WTC11 (cell line): ENCODE measurements around the gene CYP27A1. TPM values are rescaled to one million over a fixed set of nuclear protein-coding genes. Genes with fewer than 3 reads are reported as not detected.

Experiments
- ATAC-seq: fragments of 200-7000 bp; cut with Tn5 transposase; 2 replicates; pipeline ENCODE4 v1.10.0; 2021; ENCODE audit warnings: mild to moderate bottlenecking, moderate library complexity
- CTCF ChIA-PET: fragments of 300-600 bp; sonication (Branson Sonifier 250); formaldehyde crosslinking; loops from one replicate; lab custom pipeline; 2021; ENCODE audit warnings: antibody characterized with exemption; lab: Charles Lee
- POLR2A ChIA-PET: fragments of 350-600 bp; sonication (Branson Sonifier 250); formaldehyde crosslinking; loops from one replicate; lab custom pipeline; 2021; ENCODE audit warnings: antibody characterized with exemption; lab: Charles Lee
- DNase-seq: peaks from one replicate; pipeline ENCODE4 v3.0.0; 2021; ENCODE audit warnings: low spot score
- H3K27ac Mint-ChIP-seq: 2 replicates; pipeline ENCODE4 v1.8.0; 2021; ENCODE audit warnings: mixed read lengths
- H3K27me3 Mint-ChIP-seq: 2 replicates; pipeline ENCODE4 v1.8.0; 2021; ENCODE audit warnings: low read depth, mild to moderate bottlenecking, moderate library complexity, mixed read lengths
- H3K36me3 Mint-ChIP-seq: 2 replicates; pipeline ENCODE4 v1.8.0; 2021; ENCODE audit warnings: mixed read lengths
- H3K4me1 Mint-ChIP-seq: 2 replicates; pipeline ENCODE4 v1.8.0; 2022; ENCODE audit warnings: mixed read lengths
- H3K4me3 Mint-ChIP-seq: 2 replicates; pipeline ENCODE4 v1.8.0; 2021; ENCODE audit warnings: mild to moderate bottlenecking, moderate library complexity, mixed read lengths
- H3K9me3 Mint-ChIP-seq: 2 replicates; pipeline ENCODE4 v1.8.0; 2021; ENCODE audit warnings: mixed read lengths
- AFF4 ChIP-seq: sonication (generic); formaldehyde crosslinking; IDR thresholded peaks from 2 replicates; pipeline ENCODE4 v1.8.1; 2023; ENCODE audit warnings: mild to moderate bottlenecking, missing genetic modification reagents, borderline replicate concordance
- E2F1 ChIP-seq: sonication (generic); formaldehyde crosslinking; IDR thresholded peaks from 2 replicates; pipeline ENCODE4 v1.8.0; 2022; ENCODE audit warnings: mild to moderate bottlenecking, missing genetic modification reagents
- E2F4 ChIP-seq: sonication (generic); formaldehyde crosslinking; IDR thresholded peaks from 2 replicates; pipeline ENCODE4 v1.8.1; 2022; ENCODE audit warnings: low read depth, mild to moderate bottlenecking, moderate library complexity, missing genetic modification reagents, borderline replicate concordance
- HMGA2 ChIP-seq: fragments of 250-450 bp; sonication (Bioruptor Pico); IDR thresholded peaks from 2 replicates; pipeline ENCODE4 v1.4.0; 2021; ENCODE audit warnings: mild to moderate bottlenecking, moderate library complexity
- HMGXB4 ChIP-seq: sonication (generic); formaldehyde crosslinking; IDR thresholded peaks from 2 replicates; pipeline ENCODE4 v1.8.1; 2023; ENCODE audit warnings: mild to moderate bottlenecking, moderate library complexity, missing genetic modification reagents
- IRF2 ChIP-seq: sonication (generic); formaldehyde crosslinking; IDR thresholded peaks from 2 replicates; pipeline ENCODE4 v1.8.0; 2022; ENCODE audit warnings: low read depth, missing genetic modification reagents, borderline replicate concordance
- NFATC4 ChIP-seq: fragments of 250-450 bp; sonication (Bioruptor Pico); IDR thresholded peaks from 2 replicates; pipeline ENCODE4 v1.9.0; 2021; ENCODE audit warnings: mild to moderate bottlenecking
- NR1H2 ChIP-seq: sonication (generic); formaldehyde crosslinking; IDR thresholded peaks from 2 replicates; pipeline ENCODE4 v1.9.0; 2021; ENCODE audit warnings: mild to moderate bottlenecking, moderate library complexity, missing genetic modification reagents
- SMAD3 ChIP-seq: sonication (generic); formaldehyde crosslinking; IDR thresholded peaks from 2 replicates; pipeline ENCODE4 v1.8.0; 2022; ENCODE audit warnings: missing genetic modification reagents, mild to moderate bottlenecking, borderline replicate concordance
- SMAD4 ChIP-seq: sonication (generic); formaldehyde crosslinking; IDR thresholded peaks from 2 replicates; pipeline ENCODE4 v1.8.0; 2022; ENCODE audit warnings: mild to moderate bottlenecking, missing genetic modification reagents
- SP1 ChIP-seq: sonication (generic); formaldehyde crosslinking; conservative IDR thresholded peaks from 2 replicates; pipeline ENCODE4 v1.8.1; 2022; ENCODE audit warnings: missing genetic modification reagents
- TCF7 ChIP-seq: sonication (generic); formaldehyde crosslinking; IDR thresholded peaks from 2 replicates; pipeline ENCODE4 v1.8.0; 2022; ENCODE audit warnings: mild to moderate bottlenecking, low read depth, missing genetic modification reagents, moderate library complexity
- TEAD1 ChIP-seq: sonication (generic); formaldehyde crosslinking; IDR thresholded peaks from 2 replicates; pipeline ENCODE4 v1.8.0; 2022; ENCODE audit warnings: mild to moderate bottlenecking, missing genetic modification reagents
- TEAD4 ChIP-seq: sonication (generic); formaldehyde crosslinking; IDR thresholded peaks from 2 replicates; pipeline ENCODE4 v1.8.0; 2022; ENCODE audit warnings: mild to moderate bottlenecking, missing genetic modification reagents
- USF2 ChIP-seq: sonication (generic); formaldehyde crosslinking; IDR thresholded peaks from 2 replicates; pipeline ENCODE4 v1.8.1; 2023; ENCODE audit warnings: mild to moderate bottlenecking, missing genetic modification reagents, moderate library complexity
- total RNA-seq: library from RNA; stranded (reverse); gene quantifications from 3 replicates; pipeline ENCODE4 v1.2.3, GENCODE V29; 2021
- TF ChIP-seq, protein P1 (sequence below): sonication (generic); formaldehyde crosslinking; IDR thresholded peaks from 2 replicates; pipeline ENCODE4 v1.8.1; 2023; ENCODE audit warnings: mild to moderate bottlenecking, missing genetic modification reagents
- TF ChIP-seq, protein P2 (sequence below): fragments of 250-450 bp; sonication (Bioruptor Pico); IDR thresholded peaks from 2 replicates; pipeline ENCODE4 v2.1.2; 2022; ENCODE audit warnings: mild to moderate bottlenecking, moderate library complexity
- TF ChIP-seq, protein P3 (sequence below): fragments of 250-450 bp; sonication (Bioruptor Pico); IDR thresholded peaks from 2 replicates; pipeline ENCODE4 v1.9.0; 2021; ENCODE audit warnings: mild to moderate bottlenecking
- TF ChIP-seq, protein P4 (sequence below): fragments of 250-450 bp; sonication (Bioruptor Pico); IDR thresholded peaks from 2 replicates; pipeline ENCODE4 v1.9.0; 2021; ENCODE audit warnings: mild to moderate bottlenecking, borderline replicate concordance

CYP27A1 gene
- total RNA-seq, 1 experiment from 2014 or later, result 5.6 TPM

GRCh38 chr2:218820746-218821369, 38.9 kb downstream of the CYP27A1 start:
- H3K9me3 Mint-ChIP-seq, result no peaks in the 10 kb centered on the region
- CTCF ChIA-PET, result interaction anchor here (0.8 to 1.1 kb wide), 2 partner anchors 27 to 209 kb away, joined by 3 read pairs; no protein-coding TSS in a partner anchor
- H3K36me3 Mint-ChIP-seq, result no peaks in the 10 kb centered on the region
- H3K4me1 Mint-ChIP-seq, result peaks cover 3% of the 10 kb centered on the region; the same call in 1 of the 2 replicates
- no peaks in the 10 kb centered on the region for H3K27me3 Mint-ChIP-seq
- DNase-seq (no peak), ATAC-seq (no peak)
- POLR2A ChIA-PET, result no interaction called here
- H3K4me3 Mint-ChIP-seq, result no peak overlapping the region
- H3K27ac Mint-ChIP-seq, result no peak overlapping the region
- TF ChIP-seq HMGXB4 (CRISPR knock-in tag) (no peak), SP1 (no peak), NR1H2 (no peak), HMGA2 (CRISPR knock-in tag) (no peak), TCF7 (CRISPR knock-in tag) (no peak), TEAD4 (no peak), USF2 (CRISPR knock-in tag) (no peak), AFF4 (CRISPR knock-in tag) (no peak), TEAD1 (CRISPR knock-in tag) (no peak), E2F4 (no peak), E2F1 (CRISPR knock-in tag) (no peak), NFATC4 (CRISPR knock-in tag) (no peak), SMAD3 (CRISPR knock-in tag) (no peak), IRF2 (no peak), SMAD4 (no peak)
- TF ChIP-seq, protein P1, sequence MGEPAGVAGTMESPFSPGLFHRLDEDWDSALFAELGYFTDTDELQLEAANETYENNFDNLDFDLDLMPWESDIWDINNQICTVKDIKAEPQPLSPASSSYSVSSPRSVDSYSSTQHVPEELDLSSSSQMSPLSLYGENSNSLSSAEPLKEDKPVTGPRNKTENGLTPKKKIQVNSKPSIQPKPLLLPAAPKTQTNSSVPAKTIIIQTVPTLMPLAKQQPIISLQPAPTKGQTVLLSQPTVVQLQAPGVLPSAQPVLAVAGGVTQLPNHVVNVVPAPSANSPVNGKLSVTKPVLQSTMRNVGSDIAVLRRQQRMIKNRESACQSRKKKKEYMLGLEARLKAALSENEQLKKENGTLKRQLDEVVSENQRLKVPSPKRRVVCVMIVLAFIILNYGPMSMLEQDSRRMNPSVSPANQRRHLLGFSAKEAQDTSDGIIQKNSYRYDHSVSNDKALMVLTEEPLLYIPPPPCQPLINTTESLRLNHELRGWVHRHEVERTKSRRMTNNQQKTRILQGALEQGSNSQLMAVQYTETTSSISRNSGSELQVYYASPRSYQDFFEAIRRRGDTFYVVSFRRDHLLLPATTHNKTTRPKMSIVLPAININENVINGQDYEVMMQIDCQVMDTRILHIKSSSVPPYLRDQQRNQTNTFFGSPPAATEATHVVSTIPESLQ (CRISPR knock-in tag), result no peak
- TF ChIP-seq, protein P2, sequence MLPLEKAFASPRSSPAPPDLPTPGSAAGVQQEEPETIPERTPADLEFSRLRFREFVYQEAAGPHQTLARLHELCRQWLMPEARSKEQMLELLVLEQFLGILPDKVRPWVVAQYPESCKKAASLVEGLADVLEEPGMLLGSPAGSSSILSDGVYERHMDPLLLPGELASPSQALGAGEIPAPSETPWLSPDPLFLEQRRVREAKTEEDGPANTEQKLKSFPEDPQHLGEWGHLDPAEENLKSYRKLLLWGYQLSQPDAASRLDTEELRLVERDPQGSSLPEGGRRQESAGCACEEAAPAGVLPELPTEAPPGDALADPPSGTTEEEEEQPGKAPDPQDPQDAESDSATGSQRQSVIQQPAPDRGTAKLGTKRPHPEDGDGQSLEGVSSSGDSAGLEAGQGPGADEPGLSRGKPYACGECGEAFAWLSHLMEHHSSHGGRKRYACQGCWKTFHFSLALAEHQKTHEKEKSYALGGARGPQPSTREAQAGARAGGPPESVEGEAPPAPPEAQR, result no peak
- TF ChIP-seq, protein P3, sequence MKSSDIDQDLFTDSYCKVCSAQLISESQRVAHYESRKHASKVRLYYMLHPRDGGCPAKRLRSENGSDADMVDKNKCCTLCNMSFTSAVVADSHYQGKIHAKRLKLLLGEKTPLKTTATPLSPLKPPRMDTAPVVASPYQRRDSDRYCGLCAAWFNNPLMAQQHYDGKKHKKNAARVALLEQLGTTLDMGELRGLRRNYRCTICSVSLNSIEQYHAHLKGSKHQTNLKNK (CRISPR knock-in tag), result no peak
- TF ChIP-seq, protein P4, sequence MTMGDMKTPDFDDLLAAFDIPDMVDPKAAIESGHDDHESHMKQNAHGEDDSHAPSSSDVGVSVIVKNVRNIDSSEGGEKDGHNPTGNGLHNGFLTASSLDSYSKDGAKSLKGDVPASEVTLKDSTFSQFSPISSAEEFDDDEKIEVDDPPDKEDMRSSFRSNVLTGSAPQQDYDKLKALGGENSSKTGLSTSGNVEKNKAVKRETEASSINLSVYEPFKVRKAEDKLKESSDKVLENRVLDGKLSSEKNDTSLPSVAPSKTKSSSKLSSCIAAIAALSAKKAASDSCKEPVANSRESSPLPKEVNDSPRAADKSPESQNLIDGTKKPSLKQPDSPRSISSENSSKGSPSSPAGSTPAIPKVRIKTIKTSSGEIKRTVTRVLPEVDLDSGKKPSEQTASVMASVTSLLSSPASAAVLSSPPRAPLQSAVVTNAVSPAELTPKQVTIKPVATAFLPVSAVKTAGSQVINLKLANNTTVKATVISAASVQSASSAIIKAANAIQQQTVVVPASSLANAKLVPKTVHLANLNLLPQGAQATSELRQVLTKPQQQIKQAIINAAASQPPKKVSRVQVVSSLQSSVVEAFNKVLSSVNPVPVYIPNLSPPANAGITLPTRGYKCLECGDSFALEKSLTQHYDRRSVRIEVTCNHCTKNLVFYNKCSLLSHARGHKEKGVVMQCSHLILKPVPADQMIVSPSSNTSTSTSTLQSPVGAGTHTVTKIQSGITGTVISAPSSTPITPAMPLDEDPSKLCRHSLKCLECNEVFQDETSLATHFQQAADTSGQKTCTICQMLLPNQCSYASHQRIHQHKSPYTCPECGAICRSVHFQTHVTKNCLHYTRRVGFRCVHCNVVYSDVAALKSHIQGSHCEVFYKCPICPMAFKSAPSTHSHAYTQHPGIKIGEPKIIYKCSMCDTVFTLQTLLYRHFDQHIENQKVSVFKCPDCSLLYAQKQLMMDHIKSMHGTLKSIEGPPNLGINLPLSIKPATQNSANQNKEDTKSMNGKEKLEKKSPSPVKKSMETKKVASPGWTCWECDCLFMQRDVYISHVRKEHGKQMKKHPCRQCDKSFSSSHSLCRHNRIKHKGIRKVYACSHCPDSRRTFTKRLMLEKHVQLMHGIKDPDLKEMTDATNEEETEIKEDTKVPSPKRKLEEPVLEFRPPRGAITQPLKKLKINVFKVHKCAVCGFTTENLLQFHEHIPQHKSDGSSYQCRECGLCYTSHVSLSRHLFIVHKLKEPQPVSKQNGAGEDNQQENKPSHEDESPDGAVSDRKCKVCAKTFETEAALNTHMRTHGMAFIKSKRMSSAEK (CRISPR knock-in tag), result no peak
